ENCODE data around the gene MICU1.

- TF ChIP-seq POLR2AphosphoS5 (IDR thresholded peaks at IDR 0.05; ENCODE audit: low read depth, low read length): no peak
- TF ChIP-seq, protein P1, sequence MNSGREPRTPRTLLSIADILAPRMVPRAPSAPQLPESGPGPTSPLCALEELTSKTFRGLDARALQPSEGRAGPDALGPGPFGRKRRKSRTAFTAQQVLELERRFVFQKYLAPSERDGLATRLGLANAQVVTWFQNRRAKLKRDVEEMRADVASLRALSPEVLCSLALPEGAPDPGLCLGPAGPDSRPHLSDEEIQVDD (CRISPR knock-in tag; IDR thresholded peaks at IDR 0.05; ENCODE audit: borderline replicate concordance): no peak
- TF ChIP-seq ZNF782 (CRISPR knock-in tag; IDR thresholded peaks at IDR 0.05; ENCODE audit: borderline replicate concordance): no peak
- TF ChIP-seq, protein P2, sequence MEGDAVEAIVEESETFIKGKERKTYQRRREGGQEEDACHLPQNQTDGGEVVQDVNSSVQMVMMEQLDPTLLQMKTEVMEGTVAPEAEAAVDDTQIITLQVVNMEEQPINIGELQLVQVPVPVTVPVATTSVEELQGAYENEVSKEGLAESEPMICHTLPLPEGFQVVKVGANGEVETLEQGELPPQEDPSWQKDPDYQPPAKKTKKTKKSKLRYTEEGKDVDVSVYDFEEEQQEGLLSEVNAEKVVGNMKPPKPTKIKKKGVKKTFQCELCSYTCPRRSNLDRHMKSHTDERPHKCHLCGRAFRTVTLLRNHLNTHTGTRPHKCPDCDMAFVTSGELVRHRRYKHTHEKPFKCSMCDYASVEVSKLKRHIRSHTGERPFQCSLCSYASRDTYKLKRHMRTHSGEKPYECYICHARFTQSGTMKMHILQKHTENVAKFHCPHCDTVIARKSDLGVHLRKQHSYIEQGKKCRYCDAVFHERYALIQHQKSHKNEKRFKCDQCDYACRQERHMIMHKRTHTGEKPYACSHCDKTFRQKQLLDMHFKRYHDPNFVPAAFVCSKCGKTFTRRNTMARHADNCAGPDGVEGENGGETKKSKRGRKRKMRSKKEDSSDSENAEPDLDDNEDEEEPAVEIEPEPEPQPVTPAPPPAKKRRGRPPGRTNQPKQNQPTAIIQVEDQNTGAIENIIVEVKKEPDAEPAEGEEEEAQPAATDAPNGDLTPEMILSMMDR (CRISPR knock-in tag; IDR thresholded peaks at IDR 0.05): no peak
- no peak for TF ChIP-seq HCFC1 (IDR thresholded peaks at IDR 0.05; ENCODE audit: low read depth, low read length)
- TF ChIP-seq JUN (CRISPR knock-in tag; IDR thresholded peaks at IDR 0.05): no peak
- TF ChIP-seq PHF8 (CRISPR knock-in tag; IDR thresholded peaks at IDR 0.05): no peak
- no peak for TF ChIP-seq MXD4 (CRISPR knock-in tag; IDR thresholded peaks at IDR 0.05)
Measured at GRCh38 chr10:72322030-72322279, 303.9 kb downstream of the MICU1 start.

Data from HepG2 (cell line).